Sigmoid colon (tissue), 7 donors: Measurements from ENCODE around the gene MED8. TPM values are rescaled to one million over a fixed set of nuclear protein-coding genes. Genes with fewer than 3 reads are reported as not detected.

Source experiments
- DNase-seq: peaks from one replicate; pipeline ENCODE4 v3.0.0-alpha.2; 2019
- H3K27ac ChIP-seq, 4 donors: fragments of 200-600 bp; sonication (generic); one replicate each; pipeline ENCODE4 v1.5.1; 2016 to 2019; ENCODE audit warnings: mild to moderate bottlenecking in 1 of 4
- H3K27me3 ChIP-seq, 3 donors: fragments of 200-600 bp; sonication (generic); one replicate each; pipeline ENCODE4 v1.5.1; 2019; ENCODE audit warnings: mild to moderate bottlenecking in 1 of 3
- H3K36me3 ChIP-seq, 4 donors: fragments of 200-600 bp; sonication (generic); one replicate each; pipeline ENCODE4 v1.5.1; 2016 to 2019
- H3K4me1 ChIP-seq, 4 donors: fragments of 200-600 bp; sonication (generic); one replicate each; pipeline ENCODE4 v1.5.1; 2017 to 2019
- H3K4me3 ChIP-seq, 4 donors: fragments of 200-600 bp; sonication (generic); one replicate each; pipeline ENCODE4 v1.5.1; 2017 to 2019; ENCODE audit warnings: mild to moderate bottlenecking in 2 of 4, moderate library complexity in 1 of 4
- H3K9me3 ChIP-seq, 4 donors: fragments of 200-600 bp in 3 of 4; sonication (generic) in 3 of 4; one replicate each; pipeline versions ENCODE4 v1.5.1 to v1.6.1; 2013 to 2019
- EP300 ChIP-seq, 4 donors: sonication (generic); formaldehyde crosslinking; IDR thresholded peaks; one replicate each; pipeline ENCODE4 v1.6.1; 2017; ENCODE audit warnings: antibody characterized with exemption in 4 of 4
- POLR2A ChIP-seq, 2 donors: fragments of 450-650 bp; IDR thresholded peaks; one replicate each; pipeline ENCODE4 v1.6.1; 2016; ENCODE audit warnings: antibody characterized with exemption in 2 of 2, mild to moderate bottlenecking in 2 of 2, moderate library complexity in 2 of 2
- POLR2AphosphoS5 ChIP-seq, 4 donors: sonication (generic); formaldehyde crosslinking; IDR thresholded peaks; one replicate each; pipeline ENCODE4 v1.6.1; 2017; ENCODE audit warnings: antibody characterized with exemption in 4 of 4
- WGBS, 2 donors: extraction: QIAGEN DNeasy Blood & Tissue Kit; methylation state at CpG; one replicate each; pipeline ENCODE4 v1.1.7; 2013; 5-methylcytosine and 5-hydroxymethylcytosine counted together
- intact Hi-C: fragments of 100-400 bp; cut with DNase I; formaldehyde crosslinking; loops from one replicate; pipeline ENCODE4 v1.15.1; 2023
- polyA plus RNA-seq, 3 donors: library from polyadenylated mRNA; stranded (reverse); fragments of 200-250 nt; gene quantifications; one replicate each; pipeline ENCODE4 v1.2.3, GENCODE V29; 2013
- total RNA-seq, 4 donors: library from RNA; depleted of rRNA; stranded (reverse); fragments of >200 nt; gene quantifications; one replicate each; pipeline ENCODE4 v1.1.0, GENCODE V29; 2016
- TF ChIP-seq, protein P1 (sequence below), 4 experiments: fragments of 450-650 bp in 3 of 4; fragments of 200-600 bp in 1 of 4; IDR thresholded peaks; one replicate each; pipeline ENCODE4 v1.5.1; 2016 to 2019; ENCODE audit warnings: antibody characterized with exemption in 4 of 4, mild to moderate bottlenecking in 3 of 4, moderate library complexity in 2 of 4
- donor health status: healthy with polysubstance abuse.
- donor health status: Bipolar disorder and iron deficiency.
- donor health status: healthy.

The MED8 gene
- total and polyA plus RNA-seq, 7 donors: 25.3 to 43.9 (median 33.4) TPM

DNA sequence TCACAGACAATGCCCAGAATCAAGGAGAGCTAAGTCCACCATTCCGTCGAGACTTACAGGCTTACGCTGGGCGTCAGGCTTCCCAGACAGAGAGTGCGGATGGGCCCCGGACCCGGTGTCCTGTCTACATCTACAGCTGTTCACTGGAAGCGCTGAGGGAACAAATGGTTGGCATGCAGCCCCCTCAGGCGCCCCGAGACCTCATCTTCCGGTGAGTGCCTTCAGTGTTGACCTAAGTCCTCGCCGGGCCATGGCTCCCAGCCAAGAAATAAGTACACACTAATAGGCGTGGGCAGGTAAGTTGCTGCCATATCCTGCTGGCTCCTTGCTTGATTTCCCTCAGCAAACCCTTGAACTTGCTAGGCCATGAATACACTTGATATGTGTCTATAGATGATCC is 37.9 kb upstream of the MED8 start:
- Histone ChIP-seq H3K4me3 (no peak overlapping the region), H3K27ac (no peak overlapping the region), H3K27me3 (no peaks in the 10 kb centered on the region), H3K36me3 (peaks cover 68 to 98% (median 91%) of the 10 kb centered on the region in 4 donors), H3K9me3 (no peaks in the 10 kb centered on the region), H3K4me1 (no peaks in the 10 kb centered on the region)
- DNase-seq: peak; percentile 64
- intact Hi-C loops: no loop called here
- TF ChIP-seq POLR2A (IDR thresholded peaks at IDR 0.05) (no peak), POLR2AphosphoS5 (IDR thresholded peaks at IDR 0.05) (no peak), EP300 (IDR thresholded peaks at IDR 0.05) (no peak)
- TF ChIP-seq, protein P1, sequence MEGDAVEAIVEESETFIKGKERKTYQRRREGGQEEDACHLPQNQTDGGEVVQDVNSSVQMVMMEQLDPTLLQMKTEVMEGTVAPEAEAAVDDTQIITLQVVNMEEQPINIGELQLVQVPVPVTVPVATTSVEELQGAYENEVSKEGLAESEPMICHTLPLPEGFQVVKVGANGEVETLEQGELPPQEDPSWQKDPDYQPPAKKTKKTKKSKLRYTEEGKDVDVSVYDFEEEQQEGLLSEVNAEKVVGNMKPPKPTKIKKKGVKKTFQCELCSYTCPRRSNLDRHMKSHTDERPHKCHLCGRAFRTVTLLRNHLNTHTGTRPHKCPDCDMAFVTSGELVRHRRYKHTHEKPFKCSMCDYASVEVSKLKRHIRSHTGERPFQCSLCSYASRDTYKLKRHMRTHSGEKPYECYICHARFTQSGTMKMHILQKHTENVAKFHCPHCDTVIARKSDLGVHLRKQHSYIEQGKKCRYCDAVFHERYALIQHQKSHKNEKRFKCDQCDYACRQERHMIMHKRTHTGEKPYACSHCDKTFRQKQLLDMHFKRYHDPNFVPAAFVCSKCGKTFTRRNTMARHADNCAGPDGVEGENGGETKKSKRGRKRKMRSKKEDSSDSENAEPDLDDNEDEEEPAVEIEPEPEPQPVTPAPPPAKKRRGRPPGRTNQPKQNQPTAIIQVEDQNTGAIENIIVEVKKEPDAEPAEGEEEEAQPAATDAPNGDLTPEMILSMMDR (IDR thresholded peaks at IDR 0.05): no peak
- 67 to 87% methylated on average over 14 of the region's 14 CpGs for WGBS, 2 donors

DNA sequence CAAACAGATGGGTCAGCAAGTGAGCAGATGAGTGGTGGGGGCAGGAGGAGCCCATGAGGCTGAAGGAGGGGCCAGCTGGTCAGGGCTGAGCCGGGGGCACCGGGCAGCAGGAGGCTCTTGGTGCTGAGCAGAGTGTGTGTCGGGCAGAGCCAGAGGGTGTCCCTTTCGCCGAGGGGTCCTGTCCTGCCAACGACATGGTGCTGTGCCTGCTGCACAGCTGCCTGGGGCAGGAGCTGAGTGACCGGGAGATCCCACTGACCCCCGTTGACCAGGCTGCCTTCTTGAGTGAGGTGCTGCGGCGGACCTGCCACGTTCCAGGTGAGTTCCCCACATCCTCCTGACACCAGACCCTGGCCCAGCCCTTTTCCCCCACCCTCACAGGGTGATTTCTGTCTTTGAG is 36.6 kb upstream of the MED8 start:
- H3K4me3 ChIP-seq: no peak overlapping the region
- H3K36me3 ChIP-seq: peaks cover 68 to 98% (median 90%) of the 10 kb centered on the region in 4 donors
- DNase-seq: no peak
- WGBS, 2 donors: 91 to 92% methylated on average over 11 of the region's 11 CpGs
- no peaks in the 10 kb centered on the region for H3K9me3 ChIP-seq
- TF ChIP-seq EP300 (IDR thresholded peaks at IDR 0.05): no peak
- no peak for TF ChIP-seq POLR2A (IDR thresholded peaks at IDR 0.05)
- TF ChIP-seq POLR2AphosphoS5 (IDR thresholded peaks at IDR 0.05): no peak
- TF ChIP-seq, protein P1 (IDR thresholded peaks at IDR 0.05): no peak
- no peak overlapping the region for H3K27ac ChIP-seq
- H3K4me1 ChIP-seq: no peaks in the 10 kb centered on the region
- intact Hi-C loops: no loop called here
- H3K27me3 ChIP-seq: no peaks in the 10 kb centered on the region

DNA sequence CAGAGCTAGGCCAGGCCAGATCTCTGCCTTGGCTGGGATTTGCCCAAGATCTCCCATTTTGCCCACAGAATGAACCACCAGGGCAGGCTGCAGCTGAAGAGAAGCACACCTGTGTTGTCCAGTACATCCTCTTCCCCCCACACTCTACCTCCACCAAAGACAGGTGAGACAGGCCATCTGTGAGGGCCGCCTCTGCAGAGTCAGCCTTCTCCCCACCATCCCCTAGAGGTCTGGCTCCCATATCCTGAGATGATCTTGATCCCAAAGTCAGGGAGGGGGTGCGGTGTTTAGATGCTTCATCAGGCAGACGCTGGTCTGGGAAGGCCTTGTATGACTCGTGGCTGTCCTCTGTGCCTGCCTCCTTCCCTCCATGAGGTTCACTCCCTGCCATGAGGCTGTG is 35.4 kb upstream of the MED8 start:
- intact Hi-C loops: no loop called here
- Histone ChIP-seq H3K4me1 (no peaks in the 10 kb centered on the region), H3K4me3 (no peak overlapping the region), H3K27ac (no peak overlapping the region), H3K27me3 (no peaks in the 10 kb centered on the region), H3K36me3 (peaks cover 68 to 98% (median 90%) of the 10 kb centered on the region in 4 donors), H3K9me3 (no peaks in the 10 kb centered on the region)
- DNase-seq: no peak
- WGBS, 2 donors: 92 to 94% methylated on average over 4 of the region's 4 CpGs
- no peak for TF ChIP-seq POLR2A (IDR thresholded peaks at IDR 0.05)
- TF ChIP-seq, protein P1 (IDR thresholded peaks at IDR 0.05): no peak
- no peak for TF ChIP-seq EP300 (IDR thresholded peaks at IDR 0.05)
- TF ChIP-seq POLR2AphosphoS5 (IDR thresholded peaks at IDR 0.05): no peak

DNA sequence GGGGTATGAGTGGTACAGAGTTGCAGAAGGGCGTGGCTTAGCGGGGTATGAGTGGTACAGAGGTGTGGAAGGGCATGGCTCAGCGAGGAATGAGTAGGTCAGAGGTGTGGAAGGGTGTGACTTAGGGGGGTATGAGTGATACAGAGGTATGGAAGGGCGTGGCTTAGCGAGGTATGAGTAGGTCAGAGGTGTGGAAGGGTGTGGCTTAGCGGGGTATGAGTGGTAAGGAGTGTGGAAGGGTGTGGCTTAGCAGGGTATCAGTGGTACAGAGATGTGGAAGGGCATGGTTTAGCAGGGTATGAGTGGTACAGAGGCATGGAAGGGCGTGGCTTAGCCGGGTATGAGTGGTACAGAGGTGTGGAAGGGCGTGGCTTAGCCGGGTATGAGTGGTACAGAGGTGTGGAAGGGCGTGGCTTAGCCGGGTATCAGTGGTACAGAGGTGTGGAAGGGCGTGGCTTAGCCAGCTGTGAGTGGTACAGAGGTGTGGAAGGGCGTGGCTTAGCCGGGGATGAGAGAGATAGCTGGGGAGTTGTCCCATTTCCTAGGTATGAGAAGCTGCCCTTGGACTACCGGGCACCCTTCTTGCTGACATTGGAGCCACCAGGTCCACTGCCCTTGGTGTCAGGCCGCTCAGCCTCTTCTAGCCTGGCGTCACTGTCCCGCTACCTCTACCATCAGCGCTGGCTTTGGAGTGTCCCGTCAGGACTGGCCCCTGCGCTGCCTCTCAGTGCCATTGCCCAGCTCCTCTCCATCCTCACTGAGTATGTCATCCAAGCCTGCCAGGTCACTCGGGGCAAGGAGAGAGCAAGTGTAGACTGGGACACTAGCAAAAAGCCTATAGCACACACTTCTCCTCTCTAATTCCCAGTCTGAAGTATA is 34.3 kb upstream of the MED8 start:
- Histone ChIP-seq H3K27ac (no peak overlapping the region), H3K4me1 (no peaks in the 10 kb centered on the region), H3K36me3 (peaks cover 73 to 97% (median 92%) of the 10 kb centered on the region in 4 donors), H3K4me3 (no peak overlapping the region), H3K27me3 (no peaks in the 10 kb centered on the region), H3K9me3 (no peaks in the 10 kb centered on the region)
- 65 to 88% methylated on average over 23 of the region's 23 CpGs for WGBS, 2 donors
- no peak for DNase-seq
- intact Hi-C loops: no loop called here
- no peak for TF ChIP-seq POLR2A (IDR thresholded peaks at IDR 0.05)
- TF ChIP-seq EP300 (IDR thresholded peaks at IDR 0.05): no peak
- TF ChIP-seq POLR2AphosphoS5 (IDR thresholded peaks at IDR 0.05): no peak
- TF ChIP-seq, protein P1 (IDR thresholded peaks at IDR 0.05): no peak
